Vagina (tissue), 2 donors: Measurements from ENCODE around the gene LRRC36.

Experiments
- POLR2A ChIP-seq, 2 donors: fragments of 450-650 bp; IDR thresholded peaks; one replicate each; pipeline ENCODE4 v1.6.1; 2017; ENCODE audit warnings: antibody characterized with exemption in 2 of 2, mild to moderate bottlenecking in 2 of 2, moderate library complexity in 2 of 2
- POLR2AphosphoS5 ChIP-seq, 2 donors: sonication (generic); formaldehyde crosslinking; IDR thresholded peaks; one replicate each; pipeline ENCODE4 v1.9.0; 2017; ENCODE audit warnings: antibody characterized with exemption in 2 of 2, mild to moderate bottlenecking in 2 of 2, low read depth in 1 of 2; ENCODE audit not compliant: insufficient read depth in 1 of 2
- TF ChIP-seq, protein P1 (sequence below), 3 experiments: fragments of 450-650 bp in 2 of 3; fragments of 200-600 bp in 1 of 3; sonication (generic) in 1 of 3; IDR thresholded peaks; one replicate each; pipeline ENCODE4 v1.5.1; 2017 to 2019; ENCODE audit warnings: antibody characterized with exemption in 3 of 3, mild to moderate bottlenecking in 2 of 3, moderate library complexity in 2 of 3

DNA sequence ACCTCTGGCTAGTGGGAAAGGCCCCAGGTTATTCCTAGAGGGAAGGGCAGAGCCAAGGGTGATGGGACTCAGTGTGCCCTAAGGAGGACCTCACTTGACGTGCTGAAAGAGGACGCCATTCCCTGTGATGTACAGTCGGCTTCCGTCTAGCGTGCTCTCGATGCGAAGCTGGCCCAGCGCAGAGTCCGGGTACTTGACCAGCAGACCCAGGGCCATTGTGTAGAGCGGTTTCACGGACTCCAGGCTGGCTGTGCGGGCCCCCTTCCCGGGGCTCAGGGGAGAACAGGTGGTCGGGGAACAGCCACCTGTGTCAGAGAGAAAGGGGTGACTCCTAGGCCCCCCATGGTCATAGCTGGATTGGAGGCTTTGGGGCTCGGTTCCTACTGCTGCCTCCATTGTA, 27.3 kb upstream of the LRRC36 start:
- no peak for TF ChIP-seq POLR2AphosphoS5 (IDR thresholded peaks at IDR 0.05; ENCODE audit: insufficient read depth in 1 of 2, low read depth in 1 of 2)
- TF ChIP-seq POLR2A (IDR thresholded peaks at IDR 0.05) = no peak
- TF ChIP-seq, protein P1, sequence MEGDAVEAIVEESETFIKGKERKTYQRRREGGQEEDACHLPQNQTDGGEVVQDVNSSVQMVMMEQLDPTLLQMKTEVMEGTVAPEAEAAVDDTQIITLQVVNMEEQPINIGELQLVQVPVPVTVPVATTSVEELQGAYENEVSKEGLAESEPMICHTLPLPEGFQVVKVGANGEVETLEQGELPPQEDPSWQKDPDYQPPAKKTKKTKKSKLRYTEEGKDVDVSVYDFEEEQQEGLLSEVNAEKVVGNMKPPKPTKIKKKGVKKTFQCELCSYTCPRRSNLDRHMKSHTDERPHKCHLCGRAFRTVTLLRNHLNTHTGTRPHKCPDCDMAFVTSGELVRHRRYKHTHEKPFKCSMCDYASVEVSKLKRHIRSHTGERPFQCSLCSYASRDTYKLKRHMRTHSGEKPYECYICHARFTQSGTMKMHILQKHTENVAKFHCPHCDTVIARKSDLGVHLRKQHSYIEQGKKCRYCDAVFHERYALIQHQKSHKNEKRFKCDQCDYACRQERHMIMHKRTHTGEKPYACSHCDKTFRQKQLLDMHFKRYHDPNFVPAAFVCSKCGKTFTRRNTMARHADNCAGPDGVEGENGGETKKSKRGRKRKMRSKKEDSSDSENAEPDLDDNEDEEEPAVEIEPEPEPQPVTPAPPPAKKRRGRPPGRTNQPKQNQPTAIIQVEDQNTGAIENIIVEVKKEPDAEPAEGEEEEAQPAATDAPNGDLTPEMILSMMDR (IDR thresholded peaks at IDR 0.05) = no peak
